ENCODE data around the gene KIF25.

DNA sequence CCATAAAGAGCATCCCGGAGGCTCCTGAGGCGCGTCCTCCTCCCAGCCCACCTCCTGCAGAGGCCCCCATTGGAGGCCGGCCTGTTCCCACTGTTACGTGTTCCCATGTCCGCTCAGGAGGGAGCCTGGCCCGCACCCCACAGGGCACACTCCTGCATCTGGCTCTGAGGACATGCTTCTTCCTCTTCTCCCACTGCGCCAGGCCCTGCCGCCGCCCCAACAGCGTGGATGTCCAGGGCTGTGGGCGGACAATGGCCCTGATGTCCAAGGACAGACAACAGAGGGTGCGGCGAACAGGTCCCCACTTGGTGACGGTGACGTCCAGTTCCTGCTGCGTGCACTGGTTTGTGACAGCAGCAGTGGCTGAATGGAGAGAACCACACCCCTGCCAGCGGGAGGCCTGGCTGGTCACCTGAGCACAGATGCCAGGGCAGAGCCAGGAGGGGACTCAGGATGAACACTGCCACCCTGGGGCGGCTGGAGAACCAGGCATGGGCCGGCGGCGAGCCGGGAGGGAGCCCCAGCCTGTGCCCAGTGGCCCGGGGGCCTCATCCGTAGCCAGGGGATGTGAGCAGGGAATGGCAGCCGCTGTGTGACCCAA is 54.9 kb downstream of the KIF25 start:
- TF ChIP-seq POLR2AphosphoS5 (IDR thresholded peaks at IDR 0.05) = no peak
- TF ChIP-seq, protein P1, sequence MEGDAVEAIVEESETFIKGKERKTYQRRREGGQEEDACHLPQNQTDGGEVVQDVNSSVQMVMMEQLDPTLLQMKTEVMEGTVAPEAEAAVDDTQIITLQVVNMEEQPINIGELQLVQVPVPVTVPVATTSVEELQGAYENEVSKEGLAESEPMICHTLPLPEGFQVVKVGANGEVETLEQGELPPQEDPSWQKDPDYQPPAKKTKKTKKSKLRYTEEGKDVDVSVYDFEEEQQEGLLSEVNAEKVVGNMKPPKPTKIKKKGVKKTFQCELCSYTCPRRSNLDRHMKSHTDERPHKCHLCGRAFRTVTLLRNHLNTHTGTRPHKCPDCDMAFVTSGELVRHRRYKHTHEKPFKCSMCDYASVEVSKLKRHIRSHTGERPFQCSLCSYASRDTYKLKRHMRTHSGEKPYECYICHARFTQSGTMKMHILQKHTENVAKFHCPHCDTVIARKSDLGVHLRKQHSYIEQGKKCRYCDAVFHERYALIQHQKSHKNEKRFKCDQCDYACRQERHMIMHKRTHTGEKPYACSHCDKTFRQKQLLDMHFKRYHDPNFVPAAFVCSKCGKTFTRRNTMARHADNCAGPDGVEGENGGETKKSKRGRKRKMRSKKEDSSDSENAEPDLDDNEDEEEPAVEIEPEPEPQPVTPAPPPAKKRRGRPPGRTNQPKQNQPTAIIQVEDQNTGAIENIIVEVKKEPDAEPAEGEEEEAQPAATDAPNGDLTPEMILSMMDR (IDR thresholded peaks at IDR 0.05) = no peak
